ENCODE measurements around the gene CCDC170. TPM values are rescaled to one million over a fixed set of nuclear protein-coding genes. Genes with fewer than 3 reads are reported as not detected.
A peak's percentile ranks its signal among the peaks of the same experiment; 100 is the strongest.
"Not testable (repeated sequence)": the region's sequence is repeated elsewhere in the genome, so short reads cannot be mapped to it uniquely, and the experiment has no call there.

CCDC170 gene
- total RNA-seq, 6 experiments from 2014 or later: 0.09 to 0.43 (median 0.30) TPM

GRCh38 chr6:151535476-151536187 is 41.8 kb downstream of the CCDC170 start:
- H3K36me3 Mint-ChIP-seq (ENCODE audit: low read depth): peaks cover 12% of the 10 kb centered on the region
- no peaks in the 10 kb centered on the region; the same call in 1 of the 2 replicates for H3K27me3 Mint-ChIP-seq (ENCODE audit: insufficient read depth)
- peak overlapping the region; percentile 53; the same call in 1 of the 2 replicates for H3K4me3 Mint-ChIP-seq
- H3K4me1 Mint-ChIP-seq (ENCODE audit: low read depth): peaks cover 12% of the 10 kb centered on the region
- TF ChIP-seq CTCF (IDR thresholded peaks at IDR 0.05): no peak
- DNase-seq: no peak
- H3K27ac Mint-ChIP-seq: no peak overlapping the region
- H3K9me3 Mint-ChIP-seq: peaks cover 16% of the 10 kb centered on the region

GRCh38 chr6:151536188-151536479 is 42.3 kb downstream of the CCDC170 start:
- Mint-ChIP-seq H3K4me1 (ENCODE audit: low read depth) (peaks cover 12% of the 10 kb centered on the region), H3K4me3 (peak overlapping the region; percentile 53; the same call in 1 of the 2 replicates), H3K27ac (no peak overlapping the region), H3K27me3 (ENCODE audit: insufficient read depth) (no peaks in the 10 kb centered on the region; the same call in 1 of the 2 replicates), H3K9me3 (peaks cover 16% of the 10 kb centered on the region), H3K36me3 (ENCODE audit: low read depth) (peaks cover 12% of the 10 kb centered on the region)
- DNase-seq: no peak
- no peak for TF ChIP-seq CTCF (IDR thresholded peaks at IDR 0.05)

- Mint-ChIP-seq H3K27ac (no peak overlapping the region), H3K9me3 (peaks cover 16% of the 10 kb centered on the region), H3K4me3 (no peak overlapping the region), H3K4me1 (ENCODE audit: low read depth) (peaks cover 12% of the 10 kb centered on the region), H3K27me3 (ENCODE audit: insufficient read depth) (no peaks in the 10 kb centered on the region; the same call in 1 of the 2 replicates), H3K36me3 (ENCODE audit: low read depth) (peaks cover 12% of the 10 kb centered on the region)
- no peak for TF ChIP-seq CTCF (IDR thresholded peaks at IDR 0.05)
- no peak for DNase-seq
These were observed 43.7 kb downstream of the CCDC170 start for GRCh38 chr6:151537556-151537955.

- peaks cover 7% of the 10 kb centered on the region; the same call in 1 of the 2 replicates for H3K36me3 Mint-ChIP-seq (ENCODE audit: low read depth)
- no peaks in the 10 kb centered on the region for H3K27me3 Mint-ChIP-seq (ENCODE audit: insufficient read depth)
These were observed 45.9 kb downstream of the CCDC170 start for GRCh38 chr6:151539506-151540268.

GRCh38 chr6:151544453-151544852 is 50.6 kb downstream of the CCDC170 start:
- Mint-ChIP-seq H3K9me3 (peaks cover 21% of the 10 kb centered on the region), H3K27ac (no peak overlapping the region), H3K27me3 (ENCODE audit: insufficient read depth) (no peaks in the 10 kb centered on the region; the same call in 1 of the 2 replicates), H3K4me3 (no peak overlapping the region), H3K36me3 (ENCODE audit: low read depth) (peaks cover 5% of the 10 kb centered on the region; the same call in 1 of the 2 replicates), H3K4me1 (ENCODE audit: low read depth) (no peaks in the 10 kb centered on the region)
- no peak for DNase-seq
- TF ChIP-seq CTCF (IDR thresholded peaks at IDR 0.05): no peak

More at GRCh38 chr6:151539506-151540268, 45.9 kb downstream of the CCDC170 start:
- peaks cover 16% of the 10 kb centered on the region for H3K9me3 Mint-ChIP-seq
- no peak for TF ChIP-seq CTCF (IDR thresholded peaks at IDR 0.05)
- no peak for DNase-seq
- H3K27ac Mint-ChIP-seq: no peak overlapping the region
- H3K4me3 Mint-ChIP-seq: no peak overlapping the region
- peaks cover 12% of the 10 kb centered on the region for H3K4me1 Mint-ChIP-seq (ENCODE audit: low read depth)

- not testable (repeated sequence) for H3K36me3 Mint-ChIP-seq (ENCODE audit: low read depth); H3K27me3 Mint-ChIP-seq (ENCODE audit: insufficient read depth); H3K27ac Mint-ChIP-seq; DNase-seq; H3K4me3 Mint-ChIP-seq; H3K4me1 Mint-ChIP-seq (ENCODE audit: low read depth)
- H3K9me3 Mint-ChIP-seq: peaks cover 16% of the 10 kb centered on the region
These were observed 51.1 kb downstream of the CCDC170 start for GRCh38 chr6:151544884-151545283.
